Measurements from ENCODE around the gene BCL7A. TPM values are rescaled to one million over a fixed set of nuclear protein-coding genes. Genes with fewer than 3 reads are reported as not detected.

The BCL7A gene
- total and polyA plus RNA-seq, 2 experiments from 2014 or later, result 12.7 to 14.9 TPM

GRCh38 chr12:122064025-122064777 is 42.5 kb downstream of the BCL7A start (continued):
- TF ChIP-seq ZNF462 (CRISPR knock-in tag; IDR thresholded peaks at IDR 0.05) (no peak), EZH2 (IDR thresholded peaks at IDR 0.05; ENCODE audit: low read depth, unreplicated experiment) (no peak)

GRCh38 chr12:122064780-122065588 is 43.3 kb downstream of the BCL7A start:
- H3K4me1 ChIP-seq (ENCODE audit: insufficient read depth), result peaks cover 9% of the 10 kb centered on the region; the same call in 1 of the 2 replicates
- H3K4me3 Mint-ChIP-seq, result peak overlapping the region; percentile 66
- H3K27me3 Mint-ChIP-seq (ENCODE audit: insufficient read depth, low read depth, poor library complexity), result peaks cover 4% of the 10 kb centered on the region
- H2AFZ ChIP-seq, result no peak overlapping the region
- DNase-seq (ENCODE audit: low spot score) (no peak), ATAC-seq (peak; percentile 29)
- TF ChIP-seq EZH2 (IDR thresholded peaks at IDR 0.05; ENCODE audit: low read depth, unreplicated experiment) (no peak), ZNF331 (CRISPR knock-in tag; IDR thresholded peaks at IDR 0.05; ENCODE audit: low read depth) (no peak), POLR2AphosphoS5 (IDR thresholded peaks at IDR 0.05; ENCODE audit: low read depth) (no peak), CREB1 (CRISPR knock-in tag; IDR thresholded peaks at IDR 0.05; ENCODE audit: low read depth) (no peak)
- TF ChIP-seq, protein P1, sequence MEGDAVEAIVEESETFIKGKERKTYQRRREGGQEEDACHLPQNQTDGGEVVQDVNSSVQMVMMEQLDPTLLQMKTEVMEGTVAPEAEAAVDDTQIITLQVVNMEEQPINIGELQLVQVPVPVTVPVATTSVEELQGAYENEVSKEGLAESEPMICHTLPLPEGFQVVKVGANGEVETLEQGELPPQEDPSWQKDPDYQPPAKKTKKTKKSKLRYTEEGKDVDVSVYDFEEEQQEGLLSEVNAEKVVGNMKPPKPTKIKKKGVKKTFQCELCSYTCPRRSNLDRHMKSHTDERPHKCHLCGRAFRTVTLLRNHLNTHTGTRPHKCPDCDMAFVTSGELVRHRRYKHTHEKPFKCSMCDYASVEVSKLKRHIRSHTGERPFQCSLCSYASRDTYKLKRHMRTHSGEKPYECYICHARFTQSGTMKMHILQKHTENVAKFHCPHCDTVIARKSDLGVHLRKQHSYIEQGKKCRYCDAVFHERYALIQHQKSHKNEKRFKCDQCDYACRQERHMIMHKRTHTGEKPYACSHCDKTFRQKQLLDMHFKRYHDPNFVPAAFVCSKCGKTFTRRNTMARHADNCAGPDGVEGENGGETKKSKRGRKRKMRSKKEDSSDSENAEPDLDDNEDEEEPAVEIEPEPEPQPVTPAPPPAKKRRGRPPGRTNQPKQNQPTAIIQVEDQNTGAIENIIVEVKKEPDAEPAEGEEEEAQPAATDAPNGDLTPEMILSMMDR (conservative IDR thresholded peaks at IDR 0.05; ENCODE audit: low read depth in 2 of 2), result no peak
- TF ChIP-seq, protein P2, sequence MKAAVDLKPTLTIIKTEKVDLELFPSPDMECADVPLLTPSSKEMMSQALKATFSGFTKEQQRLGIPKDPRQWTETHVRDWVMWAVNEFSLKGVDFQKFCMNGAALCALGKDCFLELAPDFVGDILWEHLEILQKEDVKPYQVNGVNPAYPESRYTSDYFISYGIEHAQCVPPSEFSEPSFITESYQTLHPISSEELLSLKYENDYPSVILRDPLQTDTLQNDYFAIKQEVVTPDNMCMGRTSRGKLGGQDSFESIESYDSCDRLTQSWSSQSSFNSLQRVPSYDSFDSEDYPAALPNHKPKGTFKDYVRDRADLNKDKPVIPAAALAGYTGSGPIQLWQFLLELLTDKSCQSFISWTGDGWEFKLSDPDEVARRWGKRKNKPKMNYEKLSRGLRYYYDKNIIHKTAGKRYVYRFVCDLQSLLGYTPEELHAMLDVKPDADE (IDR thresholded peaks at IDR 0.05), result no peak
- TF ChIP-seq, protein P3, sequence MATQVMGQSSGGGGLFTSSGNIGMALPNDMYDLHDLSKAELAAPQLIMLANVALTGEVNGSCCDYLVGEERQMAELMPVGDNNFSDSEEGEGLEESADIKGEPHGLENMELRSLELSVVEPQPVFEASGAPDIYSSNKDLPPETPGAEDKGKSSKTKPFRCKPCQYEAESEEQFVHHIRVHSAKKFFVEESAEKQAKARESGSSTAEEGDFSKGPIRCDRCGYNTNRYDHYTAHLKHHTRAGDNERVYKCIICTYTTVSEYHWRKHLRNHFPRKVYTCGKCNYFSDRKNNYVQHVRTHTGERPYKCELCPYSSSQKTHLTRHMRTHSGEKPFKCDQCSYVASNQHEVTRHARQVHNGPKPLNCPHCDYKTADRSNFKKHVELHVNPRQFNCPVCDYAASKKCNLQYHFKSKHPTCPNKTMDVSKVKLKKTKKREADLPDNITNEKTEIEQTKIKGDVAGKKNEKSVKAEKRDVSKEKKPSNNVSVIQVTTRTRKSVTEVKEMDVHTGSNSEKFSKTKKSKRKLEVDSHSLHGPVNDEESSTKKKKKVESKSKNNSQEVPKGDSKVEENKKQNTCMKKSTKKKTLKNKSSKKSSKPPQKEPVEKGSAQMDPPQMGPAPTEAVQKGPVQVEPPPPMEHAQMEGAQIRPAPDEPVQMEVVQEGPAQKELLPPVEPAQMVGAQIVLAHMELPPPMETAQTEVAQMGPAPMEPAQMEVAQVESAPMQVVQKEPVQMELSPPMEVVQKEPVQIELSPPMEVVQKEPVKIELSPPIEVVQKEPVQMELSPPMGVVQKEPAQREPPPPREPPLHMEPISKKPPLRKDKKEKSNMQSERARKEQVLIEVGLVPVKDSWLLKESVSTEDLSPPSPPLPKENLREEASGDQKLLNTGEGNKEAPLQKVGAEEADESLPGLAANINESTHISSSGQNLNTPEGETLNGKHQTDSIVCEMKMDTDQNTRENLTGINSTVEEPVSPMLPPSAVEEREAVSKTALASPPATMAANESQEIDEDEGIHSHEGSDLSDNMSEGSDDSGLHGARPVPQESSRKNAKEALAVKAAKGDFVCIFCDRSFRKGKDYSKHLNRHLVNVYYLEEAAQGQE (IDR thresholded peaks at IDR 0.05; ENCODE audit: unreplicated experiment), result no peak
- H3K36me3 Mint-ChIP-seq (ENCODE audit: low read depth), result peaks cover 30% of the 10 kb centered on the region
- peak overlapping the region; percentile 67; the same call in 1 of the 2 replicates for H3K27ac Mint-ChIP-seq
- peak overlapping the region; percentile 17; the same call in 1 of the 2 replicates for H3K4me3 ChIP-seq
- H3K4me1 Mint-ChIP-seq, result peaks cover 25% of the 10 kb centered on the region
- no peaks in the 10 kb centered on the region for H3F3A ChIP-seq (replicated peaks; ENCODE audit: low read depth)
- H4K20me1 ChIP-seq (replicated peaks; ENCODE audit: insufficient read depth), result no peaks in the 10 kb centered on the region
- no peaks in the 10 kb centered on the region for H3K9me2 ChIP-seq (ENCODE audit: insufficient read depth)
- H3K4me2 ChIP-seq, result peak overlapping the region; percentile 35; the same call in 1 of the 2 replicates
- peaks cover 4% of the 10 kb centered on the region; the same call in 1 of the 3 replicates for H3K9me3 Mint-ChIP-seq
- 0 out of 2 replicates have a peak, but pooled peaks cover 7% of the 10 kb centered on the region for H3K79me2 ChIP-seq (replicated peaks; ENCODE audit: insufficient read depth)
- no peak overlapping the region for H3K27ac ChIP-seq (ENCODE audit: low read depth)
- H3K36me3 ChIP-seq (ENCODE audit: insufficient read depth), result no peaks in the 10 kb centered on the region
- no peaks in the 10 kb centered on the region for H3K27me3 ChIP-seq (ENCODE audit: insufficient read depth)
